Measurements from ENCODE around the gene KIAA0825.
A peak's percentile ranks its signal among the peaks of the same experiment; 100 is the strongest.
"Not testable (repeated sequence)": the region's sequence is repeated elsewhere in the genome, so short reads cannot be mapped to it uniquely, and the experiment has no call there.

KIAA0825 gene

GRCh38 chr5:94125107-94125506 is 493.3 kb downstream of the KIAA0825 start:
- DNase-seq (ENCODE audit: extremely low read depth, low read depth): no peak
- no peak for TF ChIP-seq CTCF (IDR thresholded peaks at IDR 0.05; ENCODE audit: low read depth, low read length, missing control alignments)
- H3K4me3 ChIP-seq (replicated peaks; ENCODE audit: low read depth, low read length): no peak overlapping the region

GRCh38 chr5:94116317-94116716 is 502.1 kb downstream of the KIAA0825 start:
- not testable (repeated sequence) for H3K4me3 ChIP-seq (replicated peaks; ENCODE audit: low read depth, low read length); DNase-seq (ENCODE audit: extremely low read depth, low read depth)

- no peak overlapping the region for H3K4me3 ChIP-seq (replicated peaks; ENCODE audit: low read depth, low read length)
- no peak for DNase-seq (ENCODE audit: extremely low read depth, low read depth)
- TF ChIP-seq CTCF (IDR thresholded peaks at IDR 0.05; ENCODE audit: low read depth, low read length, missing control alignments): no peak
Observed at GRCh38 chr5:94113087-94113486, 505.3 kb downstream of the KIAA0825 start.

- peak overlapping the region; percentile 77 for H3K4me3 ChIP-seq (replicated peaks; ENCODE audit: low read depth, low read length)
- peak; percentile 90 for DNase-seq (ENCODE audit: extremely low read depth, low read depth)
- no peak for TF ChIP-seq CTCF (IDR thresholded peaks at IDR 0.05; ENCODE audit: low read depth, low read length, missing control alignments)
Observed at GRCh38 chr5:94111209-94112004, 507.0 kb downstream of the KIAA0825 start.

GRCh38 chr5:94103514-94104245 is 514.7 kb downstream of the KIAA0825 start:
- DNase-seq (ENCODE audit: extremely low read depth, low read depth): no peak
- H3K4me3 ChIP-seq (replicated peaks; ENCODE audit: low read depth, low read length): no peak overlapping the region
- TF ChIP-seq CTCF (IDR thresholded peaks at IDR 0.05; ENCODE audit: low read depth, low read length, missing control alignments): no peak
